Measurements from ENCODE around the gene REV3L. TPM values are rescaled to one million over a fixed set of nuclear protein-coding genes. Genes with fewer than 3 reads are reported as not detected.

The REV3L gene
- total and polyA plus RNA-seq, 2 donors (not counting 1 experiment from before 2014, with no cell fraction given), result 4.7 to 37.9 TPM

- ChIA-PET CTCF (interaction anchor here (0.8 to 1.0 kb wide), 2 partner anchors 210 to 213 kb away, joined by 4 to 5 read pairs; no protein-coding TSS in a partner anchor), POLR2A (no interaction called here)
- Histone ChIP-seq H2AFZ (ENCODE audit: insufficient read depth, low read depth, low read length, poor library complexity, severe bottlenecking) (no peak overlapping the region), H4K20me1 (ENCODE audit: control insufficient read depth, insufficient read depth, low read length, poor library complexity, severe bottlenecking) (no peaks in the 10 kb centered on the region), H3K27me3 (replicated peaks in 1 of 4; ENCODE audit: control extremely low read depth in 1 of 4, control insufficient read depth in 3 of 4, insufficient read depth in 4 of 4, low read length in 3 of 4) (no peaks in the 10 kb centered on the region), H3K4me2 (replicated peaks; ENCODE audit: low read depth, low read length, poor library complexity, severe bottlenecking) (no peak overlapping the region), H3K9me3 (ENCODE audit: control extremely low read depth in 1 of 3, control insufficient read depth in 2 of 3, insufficient read depth in 1 of 3, low read length in 2 of 3) (peaks cover 0 to 3% (median 0%) of the 10 kb centered on the region in 3 donors), H3K4me3 (ENCODE audit: control extremely low read depth in 1 of 5, extremely low read depth in 1 of 5, insufficient read depth in 1 of 5, low read depth in 2 of 5, low read length in 4 of 5) (no peak overlapping the region), H3K79me2 (ENCODE audit: control insufficient read depth, insufficient read depth, low read length) (peaks cover 58% of the 10 kb centered on the region), H3K4me1 (ENCODE audit: control insufficient read depth in 2 of 2, insufficient read depth in 2 of 2, low read length in 2 of 2) (peaks cover 0 to 3% of the 10 kb centered on the region in 2 donors), H3K27ac (ENCODE audit: low read length in 2 of 2) (peak overlapping the region in 1 of 2 donors; percentile 26), H3K36me3 (replicated peaks in 1 of 2; ENCODE audit: control extremely low read depth in 1 of 2, control insufficient read depth in 1 of 2, extremely low read depth in 1 of 2, insufficient read depth in 2 of 2, low read length in 1 of 2) (peaks cover 2 to 31% of the 10 kb centered on the region in 2 experiments), H3K9ac (ENCODE audit: low read length) (no peak overlapping the region)
- Mint-ChIP-seq H3K27me3 (no peaks in the 10 kb centered on the region), H3K27ac (no peak overlapping the region), H3K4me3 (no peak overlapping the region), H3K4me1 (peaks cover 15% of the 10 kb centered on the region), H3K9me3 (ENCODE audit: insufficient read depth) (no peaks in the 10 kb centered on the region)
- no peak for DNase-seq
- no peak for ATAC-seq (ENCODE audit: low read depth)
- 80% methylated on average over 1 of the region's 7 CpGs for WGBS (ENCODE audit: insufficient coverage)
- TF ChIP-seq EZH2 (IDR thresholded peaks at IDR 0.05; ENCODE audit: borderline replicate concordance, insufficient read depth, low read depth, low read length, poor library complexity, severe bottlenecking) (no peak), CTCF (IDR thresholded peaks at IDR 0.05) (no peak)
- intact Hi-C loops (cut with micrococcal nuclease), result no loop called here
Observed at GRCh38 chr6:111267764-111268333, 215.2 kb downstream of the REV3L start.

- no peak for DNase-seq
- Histone ChIP-seq H3K9me3 (ENCODE audit: control extremely low read depth in 1 of 3, control insufficient read depth in 2 of 3, insufficient read depth in 1 of 3, low read length in 2 of 3) (no peaks in the 10 kb centered on the region), H3K27ac (ENCODE audit: low read length in 2 of 2) (peak overlapping the region in 1 of 2 donors; percentile 5), H4K20me1 (ENCODE audit: control insufficient read depth, insufficient read depth, low read length, poor library complexity, severe bottlenecking) (no peaks in the 10 kb centered on the region), H3K79me2 (ENCODE audit: control insufficient read depth, insufficient read depth, low read length) (peaks cover 58% of the 10 kb centered on the region), H3K4me3 (ENCODE audit: control extremely low read depth in 1 of 5, extremely low read depth in 1 of 5, insufficient read depth in 1 of 5, low read depth in 2 of 5, low read length in 4 of 5) (no peak overlapping the region), H3K9ac (ENCODE audit: low read length) (no peak overlapping the region), H3K4me2 (replicated peaks; ENCODE audit: low read depth, low read length, poor library complexity, severe bottlenecking) (no peak overlapping the region), H3K27me3 (replicated peaks in 1 of 4; ENCODE audit: control extremely low read depth in 1 of 4, control insufficient read depth in 3 of 4, insufficient read depth in 4 of 4, low read length in 3 of 4) (no peaks in the 10 kb centered on the region), H3K4me1 (ENCODE audit: control insufficient read depth in 2 of 2, insufficient read depth in 2 of 2, low read length in 2 of 2) (peaks cover under 1 to 7% of the 10 kb centered on the region in 2 donors), H3K36me3 (replicated peaks in 1 of 2; ENCODE audit: control extremely low read depth in 1 of 2, control insufficient read depth in 1 of 2, extremely low read depth in 1 of 2, insufficient read depth in 2 of 2, low read length in 1 of 2) (peaks cover 2 to 38% of the 10 kb centered on the region in 2 experiments), H2AFZ (ENCODE audit: insufficient read depth, low read depth, low read length, poor library complexity, severe bottlenecking) (no peak overlapping the region)
- Mint-ChIP-seq H3K27ac (no peak overlapping the region), H3K4me1 (peaks cover 22% of the 10 kb centered on the region), H3K4me3 (no peak overlapping the region), H3K27me3 (no peaks in the 10 kb centered on the region), H3K9me3 (ENCODE audit: insufficient read depth) (no peaks in the 10 kb centered on the region)
- 94% methylated on average over 2 of the region's 2 CpGs for WGBS (ENCODE audit: insufficient coverage)
- ChIA-PET CTCF (interaction anchor here (1.0 kb wide), 1 partner anchor 97 kb away, joined by 3 read pairs; no protein-coding TSS in a partner anchor), POLR2A (interaction anchor here (0.6 kb wide), 1 partner anchor 256 kb away, joined by 4 read pairs; no protein-coding TSS in a partner anchor)
- intact Hi-C loops (cut with micrococcal nuclease), result no loop called here
- TF ChIP-seq CTCF (IDR thresholded peaks at IDR 0.05) (no peak), EZH2 (IDR thresholded peaks at IDR 0.05; ENCODE audit: borderline replicate concordance, insufficient read depth, low read depth, low read length, poor library complexity, severe bottlenecking) (no peak)
- ATAC-seq (ENCODE audit: low read depth), result no peak
Observed at GRCh38 chr6:111266276-111266675, 216.7 kb downstream of the REV3L start.
